ENCODE measurements around the gene NUDT1. TPM values are rescaled to one million over a fixed set of nuclear protein-coding genes. Genes with fewer than 3 reads are reported as not detected.

Gene NUDT1
- total RNA-seq, 5 donors from 2014 or later (not counting 1 experiment from before 2014, with no cell fraction given), result 12.0 to 29.7 (median 21.4) TPM

DNA sequence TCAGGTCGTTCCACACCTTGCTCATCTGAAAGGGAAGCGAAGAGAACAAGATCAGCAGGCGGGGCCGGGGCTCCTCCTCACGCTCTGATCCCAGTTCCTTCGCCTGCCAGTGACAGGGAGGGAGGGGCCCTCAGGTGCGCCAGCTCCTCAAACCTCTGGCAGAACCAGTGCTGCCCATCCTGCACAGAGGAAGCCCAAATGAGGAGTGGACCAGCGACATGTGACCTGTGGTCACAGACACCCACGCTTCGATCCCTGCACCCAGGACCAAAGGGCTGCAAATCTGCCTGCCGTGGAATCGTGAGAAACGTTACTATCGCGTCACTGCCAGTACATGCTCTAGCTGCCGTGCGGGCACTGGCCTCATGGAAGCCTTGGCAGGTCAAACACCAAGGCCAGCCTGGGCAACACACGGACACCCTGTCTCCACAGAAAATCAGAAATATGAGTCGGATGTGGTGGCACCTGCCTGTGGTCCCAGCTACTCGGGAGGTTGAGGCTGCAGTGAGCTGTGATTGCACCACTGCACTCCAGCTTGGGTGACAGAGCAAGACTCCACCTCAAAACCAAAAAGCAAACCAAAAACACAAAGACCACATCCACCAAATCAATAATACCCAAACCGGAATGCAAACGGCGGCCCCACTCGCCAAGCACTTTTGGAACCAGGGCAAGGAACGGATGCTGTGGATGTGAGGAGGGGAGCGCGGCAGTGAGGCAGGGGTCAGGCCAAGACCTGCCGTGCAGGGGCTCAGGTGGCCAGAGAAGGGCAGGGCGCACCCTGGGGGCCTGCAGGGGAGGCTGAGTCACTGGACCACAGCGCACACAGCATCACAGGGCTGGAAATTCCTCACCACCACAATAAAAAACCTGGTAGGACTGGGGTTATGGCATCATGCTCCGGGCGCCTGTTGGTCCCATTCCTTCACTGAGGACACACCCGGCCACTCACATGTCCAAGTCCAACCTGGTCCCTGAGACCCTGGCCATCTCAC, 13.4 kb downstream of the NUDT1 start:
- Mint-ChIP-seq H3K9me3 (no peaks in the 10 kb centered on the region), H3K36me3 (peaks cover 12% of the 10 kb centered on the region), H3K4me3 (no peak overlapping the region), H3K27ac (no peak overlapping the region), H3K27me3 (no peaks in the 10 kb centered on the region), H3K4me1 (peaks cover 0 to 15% (median 5%) of the 10 kb centered on the region in 3 donors)
- 91% methylated on average over 23 of the region's 33 CpGs for WGBS (ENCODE audit: insufficient coverage)
- ChIA-PET CTCF (no interaction called here), POLR2A (no interaction called here)
- ATAC-seq (replicated peaks in 1 of 4) (no peak), DNase-seq (no peak)
- Histone ChIP-seq H3K4me3 (ENCODE audit: control insufficient read depth in 1 of 2, extremely low read depth in 1 of 2, low read length in 1 of 2) (no peak overlapping the region), H3K27me3 (replicated peaks in 1 of 2; ENCODE audit: control insufficient read depth in 2 of 2, extremely low read depth in 1 of 2, insufficient read depth in 2 of 2, low read length in 1 of 2) (no peaks in the 10 kb centered on the region), H3K4me1 (ENCODE audit: control insufficient read depth in 1 of 2, extremely low read depth in 1 of 2, insufficient read depth in 2 of 2, low read length in 2 of 2) (peaks cover 0 to 25% of the 10 kb centered on the region in 2 experiments), H3K36me3 (ENCODE audit: control insufficient read depth in 2 of 2, extremely low read depth in 1 of 2, insufficient read depth in 1 of 2, low read length in 1 of 2) (peaks cover 2% of the 10 kb centered on the region in 2 donors), H3K9me3 (no peaks in the 10 kb centered on the region), H3K27ac (ENCODE audit: low read length) (no peak overlapping the region)

DNA sequence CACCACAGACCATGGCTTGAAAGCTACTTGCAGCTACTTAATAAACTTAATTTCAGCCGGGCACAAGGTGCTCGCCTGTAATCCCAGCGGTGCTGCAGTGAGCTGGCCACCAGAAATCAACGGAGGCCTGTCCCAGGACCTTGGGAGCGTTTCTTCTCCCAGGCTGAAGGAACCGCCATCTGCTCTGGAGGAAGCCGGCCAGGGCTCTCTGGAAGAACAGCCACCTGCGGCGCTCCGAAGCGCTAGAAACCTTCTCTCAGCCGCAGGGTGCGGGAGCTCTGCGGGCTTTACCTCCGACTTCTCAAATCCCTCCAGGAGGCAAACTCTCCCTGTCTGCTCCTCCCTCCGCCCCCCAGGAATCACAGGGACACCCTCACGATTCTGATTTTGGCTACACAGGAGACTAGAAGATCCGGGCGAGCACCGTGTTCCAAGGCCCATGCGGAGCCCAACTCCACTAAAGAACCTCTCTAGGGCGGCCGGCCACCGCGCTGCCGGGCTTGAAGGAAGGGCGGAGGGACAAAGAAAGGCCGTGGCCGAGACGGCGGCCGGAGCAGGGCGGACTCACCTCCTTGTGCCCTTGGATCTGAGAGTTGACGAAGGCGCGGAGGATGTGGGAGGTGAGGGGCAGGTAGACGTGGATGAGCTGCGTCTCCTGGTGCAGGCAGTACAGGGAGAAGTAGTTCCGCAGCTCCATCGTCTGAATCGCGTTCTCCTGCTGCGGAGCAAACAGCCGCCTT, 14.4 kb downstream of the NUDT1 start:
- ATAC-seq (replicated peaks in 1 of 4), result no peak
- Histone ChIP-seq H3K4me1 (ENCODE audit: control insufficient read depth in 1 of 2, extremely low read depth in 1 of 2, insufficient read depth in 2 of 2, low read length in 2 of 2) (peaks cover 0 to 30% of the 10 kb centered on the region in 2 experiments), H3K9me3 (no peaks in the 10 kb centered on the region), H3K4me3 (ENCODE audit: control insufficient read depth in 1 of 2, extremely low read depth in 1 of 2, low read length in 1 of 2) (no peak overlapping the region), H3K36me3 (ENCODE audit: control insufficient read depth in 2 of 2, extremely low read depth in 1 of 2, insufficient read depth in 1 of 2, low read length in 1 of 2) (peaks cover 2% of the 10 kb centered on the region in 2 donors), H3K27ac (ENCODE audit: low read length) (no peak overlapping the region), H3K27me3 (replicated peaks in 1 of 2; ENCODE audit: control insufficient read depth in 2 of 2, extremely low read depth in 1 of 2, insufficient read depth in 2 of 2, low read length in 1 of 2) (no peaks in the 10 kb centered on the region)
- peaks cover 10% of the 10 kb centered on the region for H3K36me3 Mint-ChIP-seq
- H3K9me3 Mint-ChIP-seq, result no peaks in the 10 kb centered on the region
- no peak for DNase-seq
- ChIA-PET POLR2A (no interaction called here), CTCF (no interaction called here)
- H3K4me1 Mint-ChIP-seq, result peaks cover 5 to 14% (median 5%) of the 10 kb centered on the region in 3 donors
- H3K4me3 Mint-ChIP-seq, result no peak overlapping the region
- H3K27me3 Mint-ChIP-seq, result no peaks in the 10 kb centered on the region
- H3K27ac Mint-ChIP-seq, result no peak overlapping the region
- 98% methylated on average over 40 of the region's 44 CpGs for WGBS (ENCODE audit: insufficient coverage)

DNA sequence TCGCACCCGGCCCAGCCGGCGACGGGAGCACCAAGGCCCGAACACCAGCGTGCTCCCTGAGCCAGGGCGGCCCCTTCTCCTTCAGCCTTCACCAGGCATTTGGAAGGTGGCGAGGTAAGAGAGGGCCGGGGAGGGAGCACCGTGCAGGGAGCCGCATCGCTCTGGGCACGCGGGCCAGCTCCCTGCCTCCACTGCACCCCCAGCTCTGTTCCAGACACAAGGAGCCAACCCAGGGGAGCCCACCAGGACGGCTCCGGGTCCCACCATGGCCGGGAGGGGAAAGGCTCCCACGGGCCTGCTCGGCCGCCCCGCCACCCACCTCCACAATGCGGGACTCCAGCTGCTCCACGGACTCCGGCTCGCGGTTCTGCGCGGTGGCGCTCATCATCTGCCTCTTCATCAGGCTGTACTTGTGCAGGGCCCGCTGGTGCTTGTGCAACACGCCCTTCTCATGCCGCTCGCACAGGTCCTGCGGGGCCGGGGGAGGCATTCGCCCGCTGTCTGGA, 15.1 kb downstream of the NUDT1 start:
- ATAC-seq (replicated peaks in 1 of 4) (no peak), DNase-seq (no peak)
- Mint-ChIP-seq H3K4me3 (no peak overlapping the region), H3K27me3 (no peaks in the 10 kb centered on the region), H3K9me3 (no peaks in the 10 kb centered on the region), H3K27ac (no peak overlapping the region), H3K36me3 (peaks cover 10% of the 10 kb centered on the region), H3K4me1 (peaks cover 10 to 16% (median 11%) of the 10 kb centered on the region in 3 donors)
- peaks cover 2% of the 10 kb centered on the region in 2 donors for H3K36me3 ChIP-seq (ENCODE audit: control insufficient read depth in 2 of 2, extremely low read depth in 1 of 2, insufficient read depth in 1 of 2, low read length in 1 of 2)
- ChIA-PET POLR2A (no interaction called here), CTCF (no interaction called here)
- no peak overlapping the region for H3K27ac ChIP-seq (ENCODE audit: low read length)
- no peaks in the 10 kb centered on the region for H3K9me3 ChIP-seq
- H3K4me1 ChIP-seq (ENCODE audit: control insufficient read depth in 1 of 2, extremely low read depth in 1 of 2, insufficient read depth in 2 of 2, low read length in 2 of 2), result peaks cover 2 to 35% of the 10 kb centered on the region in 2 experiments
- no peak overlapping the region for H3K4me3 ChIP-seq (ENCODE audit: control insufficient read depth in 1 of 2, extremely low read depth in 1 of 2, low read length in 1 of 2)
- WGBS (ENCODE audit: insufficient coverage), result 96% methylated on average over 32 of the region's 38 CpGs
- no peaks in the 10 kb centered on the region for H3K27me3 ChIP-seq (replicated peaks in 1 of 2; ENCODE audit: control insufficient read depth in 2 of 2, extremely low read depth in 1 of 2, insufficient read depth in 2 of 2, low read length in 1 of 2)

DNA sequence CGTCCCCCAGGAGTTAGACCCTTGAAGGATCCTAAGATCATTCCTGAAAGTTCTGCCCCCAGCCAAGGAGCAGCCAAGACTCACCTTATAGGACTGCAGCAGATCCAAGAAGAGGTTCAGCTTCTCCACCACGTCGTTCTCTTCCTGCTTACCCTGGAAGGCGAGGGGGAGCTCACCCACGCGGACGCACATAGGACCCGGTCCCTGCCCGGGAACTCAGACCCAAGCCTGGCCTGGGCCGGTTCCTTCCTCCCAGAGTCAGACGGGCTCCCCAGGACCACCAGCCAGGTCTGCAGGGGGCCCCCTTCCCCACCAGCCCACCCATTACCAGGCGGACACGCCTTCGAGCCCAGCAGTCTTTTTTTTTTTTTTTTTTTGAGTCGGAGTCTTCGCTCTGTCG, 15.6 kb downstream of the NUDT1 start:
- 98% methylated on average over 14 of the region's 17 CpGs for WGBS (ENCODE audit: insufficient coverage)
- DNase-seq, result no peak
- Mint-ChIP-seq H3K27ac (no peak overlapping the region), H3K27me3 (no peaks in the 10 kb centered on the region), H3K4me1 (peaks cover 10 to 17% (median 12%) of the 10 kb centered on the region in 3 donors), H3K9me3 (no peaks in the 10 kb centered on the region), H3K36me3 (peaks cover 10% of the 10 kb centered on the region), H3K4me3 (no peak overlapping the region)
- Histone ChIP-seq H3K4me3 (ENCODE audit: control insufficient read depth in 1 of 2, extremely low read depth in 1 of 2, low read length in 1 of 2) (no peak overlapping the region), H3K9me3 (no peaks in the 10 kb centered on the region), H3K27me3 (replicated peaks in 1 of 2; ENCODE audit: control insufficient read depth in 2 of 2, extremely low read depth in 1 of 2, insufficient read depth in 2 of 2, low read length in 1 of 2) (no peaks in the 10 kb centered on the region), H3K36me3 (ENCODE audit: control insufficient read depth in 2 of 2, extremely low read depth in 1 of 2, insufficient read depth in 1 of 2, low read length in 1 of 2) (peaks cover 2% of the 10 kb centered on the region in 2 donors), H3K4me1 (ENCODE audit: control insufficient read depth in 1 of 2, extremely low read depth in 1 of 2, insufficient read depth in 2 of 2, low read length in 2 of 2) (peaks cover 2 to 31% of the 10 kb centered on the region in 2 experiments), H3K27ac (ENCODE audit: low read length) (no peak overlapping the region)
- CTCF ChIA-PET, result no interaction called here
- ATAC-seq (replicated peaks in 1 of 4), result no peak
- POLR2A ChIA-PET, result interaction anchor here in 1 of 2 donors (0.7 kb wide), 1 partner anchor 271 kb away, joined by 11 read pairs; no protein-coding TSS in a partner anchor

DNA sequence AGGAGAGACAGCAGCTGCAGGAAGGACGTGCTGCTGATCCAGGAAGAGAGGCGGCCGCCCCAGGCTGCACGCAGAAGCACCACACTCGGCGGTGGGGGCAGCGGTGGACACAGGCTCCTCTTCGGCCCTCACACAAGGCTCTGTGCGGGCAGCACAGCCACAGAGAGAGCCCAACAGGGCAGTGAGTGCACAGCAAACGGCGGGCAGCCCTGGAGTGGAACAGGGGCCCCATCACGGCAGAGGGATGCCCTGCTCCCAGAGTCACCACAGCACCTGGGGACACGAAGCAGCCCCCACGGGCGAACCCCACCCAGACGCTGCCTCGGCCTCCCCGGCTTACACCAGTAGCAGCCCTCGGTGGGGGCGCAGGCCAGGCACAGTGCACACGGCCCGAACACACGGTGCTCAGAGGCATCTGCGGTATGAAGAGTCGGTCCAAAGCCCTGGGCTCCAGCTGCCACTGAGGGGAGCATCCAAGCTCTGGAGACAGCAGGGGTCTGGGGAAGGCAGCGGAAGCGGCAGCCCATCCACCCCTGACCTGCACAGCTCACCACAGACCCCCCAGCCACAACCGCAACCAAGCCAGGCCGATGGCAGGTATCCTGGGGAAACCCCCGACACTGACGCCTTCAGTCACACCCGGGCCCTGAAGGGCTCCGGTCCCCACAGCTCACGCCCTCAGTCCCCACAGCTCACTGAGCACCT, 16.8 kb downstream of the NUDT1 start:
- ATAC-seq (replicated peaks in 1 of 4) (no peak), DNase-seq (peak in 4 of 35 experiments; percentile 15 to 26 (median 22))
- H3K36me3 ChIP-seq (ENCODE audit: control insufficient read depth in 2 of 2, extremely low read depth in 1 of 2, insufficient read depth in 1 of 2, low read length in 1 of 2), result peaks cover 1 to 2% of the 10 kb centered on the region in 2 donors
- no peaks in the 10 kb centered on the region for H3K27me3 ChIP-seq (replicated peaks in 1 of 2; ENCODE audit: control insufficient read depth in 2 of 2, extremely low read depth in 1 of 2, insufficient read depth in 2 of 2, low read length in 1 of 2)
- Mint-ChIP-seq H3K4me3 (no peak overlapping the region), H3K9me3 (no peaks in the 10 kb centered on the region), H3K27me3 (no peaks in the 10 kb centered on the region), H3K4me1 (peaks cover 10 to 15% (median 12%) of the 10 kb centered on the region in 3 donors), H3K27ac (no peak overlapping the region), H3K36me3 (peaks cover 10% of the 10 kb centered on the region)
- H3K9me3 ChIP-seq, result no peaks in the 10 kb centered on the region
- H3K4me3 ChIP-seq (ENCODE audit: control insufficient read depth in 1 of 2, extremely low read depth in 1 of 2, low read length in 1 of 2), result no peak overlapping the region
- H3K4me1 ChIP-seq (ENCODE audit: control insufficient read depth in 1 of 2, extremely low read depth in 1 of 2, insufficient read depth in 2 of 2, low read length in 2 of 2), result peaks cover 2 to 23% of the 10 kb centered on the region in 2 experiments
- ChIA-PET POLR2A (no interaction called here), CTCF (no interaction called here)
- 93% methylated on average over 27 of the region's 34 CpGs for WGBS (ENCODE audit: insufficient coverage)
- no peak overlapping the region for H3K27ac ChIP-seq (ENCODE audit: low read length)

DNA sequence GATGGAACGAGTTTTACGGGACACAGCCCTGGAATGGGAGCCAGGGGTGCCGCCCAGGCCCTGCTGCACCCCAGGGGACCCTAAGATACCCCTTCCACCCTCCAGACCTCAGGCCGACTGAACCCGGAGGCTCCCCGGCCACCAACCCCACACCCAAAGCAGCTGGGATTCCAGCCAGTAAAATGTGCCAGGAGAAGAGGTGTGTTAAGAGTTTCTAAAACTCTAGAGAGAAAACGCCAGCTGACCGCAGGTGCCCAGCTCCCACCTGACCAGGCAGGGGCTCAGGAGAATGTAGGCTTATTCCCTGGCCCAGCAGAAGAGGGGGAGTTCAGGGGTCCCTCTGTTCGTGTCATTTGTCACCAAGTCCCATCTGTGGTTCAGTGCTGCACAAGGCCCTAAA, 17.5 kb downstream of the NUDT1 start:
- H3K36me3 Mint-ChIP-seq, result peaks cover 16% of the 10 kb centered on the region
- Histone ChIP-seq H3K9me3 (no peaks in the 10 kb centered on the region), H3K4me1 (ENCODE audit: control insufficient read depth in 1 of 2, extremely low read depth in 1 of 2, insufficient read depth in 2 of 2, low read length in 2 of 2) (peaks cover 2 to 22% of the 10 kb centered on the region in 2 experiments), H3K36me3 (ENCODE audit: control insufficient read depth in 2 of 2, extremely low read depth in 1 of 2, insufficient read depth in 1 of 2, low read length in 1 of 2) (peaks cover 2 to 3% of the 10 kb centered on the region in 2 donors), H3K27ac (ENCODE audit: low read length) (no peak overlapping the region), H3K27me3 (replicated peaks in 1 of 2; ENCODE audit: control insufficient read depth in 2 of 2, extremely low read depth in 1 of 2, insufficient read depth in 2 of 2, low read length in 1 of 2) (no peaks in the 10 kb centered on the region), H3K4me3 (ENCODE audit: control insufficient read depth in 1 of 2, extremely low read depth in 1 of 2, low read length in 1 of 2) (no peak overlapping the region)
- H3K27ac Mint-ChIP-seq, result no peak overlapping the region
- ATAC-seq (replicated peaks in 1 of 4), result no peak
- no peak for DNase-seq
- WGBS (ENCODE audit: insufficient coverage), result 97% methylated on average over 4 of the region's 9 CpGs
- H3K9me3 Mint-ChIP-seq, result no peaks in the 10 kb centered on the region
- no peak overlapping the region for H3K4me3 Mint-ChIP-seq
- H3K27me3 Mint-ChIP-seq, result no peaks in the 10 kb centered on the region
- ChIA-PET POLR2A (no interaction called here), CTCF (no interaction called here)
- peaks cover 10 to 15% (median 12%) of the 10 kb centered on the region in 3 donors for H3K4me1 Mint-ChIP-seq
